RWPE1 (cell line): ENCODE results near the gene ZNF74.
"Not testable (repeated sequence)": the region's sequence is repeated elsewhere in the genome, so short reads cannot be mapped to it uniquely, and the experiment has no call there.

Experiments used
- CTCF ChIA-PET: fragments of 350-600 bp; sonication (Branson Sonifier 250); formaldehyde crosslinking; extraction: SDS; loops from one replicate; lab custom pipeline; 2021; lab: Yijun Ruan, JAX
- POLR2A ChIA-PET: fragments of 400-600 bp; formaldehyde crosslinking; extraction: SDS; loops from one replicate; lab custom pipeline; 2020; ENCODE audit warnings: antibody characterized with exemption; ENCODE audit not compliant: low non-redundant PET; lab: Yijun Ruan, JAX
- DNase-seq: peaks from one replicate; pipeline ENCODE4 v3.0.0; 2012; ENCODE audit warnings: low spot score
- H3K27ac ChIP-seq: fragments of 450-650 bp; 2 replicates; pipeline ENCODE4 v1.5.1; 2017
- CTCF ChIP-seq: fragments of 450-650 bp; conservative IDR thresholded peaks from 2 replicates; pipeline ENCODE4 v1.5.1; 2017; ENCODE audit warnings: low read depth, mild to moderate bottlenecking

ZNF74 gene

GRCh38 chr22:20406686-20407408 is 12.9 kb downstream of the ZNF74 start:
- ChIA-PET POLR2A (no interaction called here), CTCF (no interaction called here)
- no peak overlapping the region for H3K27ac ChIP-seq
- no peak for DNase-seq
- TF ChIP-seq CTCF = no peak

- CTCF ChIA-PET = no interaction called here
- TF ChIP-seq CTCF = no peak
- no peak for DNase-seq
Observed at GRCh38 chr22:20407829-20408228, 13.9 kb downstream of the ZNF74 start.

GRCh38 chr22:20408891-20409290 is 14.9 kb downstream of the ZNF74 start:
- DNase-seq = no peak
- POLR2A ChIA-PET = no interaction called here
- CTCF ChIA-PET = no interaction called here
- TF ChIP-seq CTCF = no peak
- H3K27ac ChIP-seq = no peak overlapping the region

More at GRCh38 chr22:20407829-20408228, 13.9 kb downstream of the ZNF74 start:
- no peak overlapping the region for H3K27ac ChIP-seq
- POLR2A ChIA-PET = no interaction called here

GRCh38 chr22:20409385-20409784 is 15.4 kb downstream of the ZNF74 start:
- POLR2A ChIA-PET, H3K27ac ChIP-seq, CTCF ChIA-PET, DNase-seq: not testable (repeated sequence)

GRCh38 chr22:20412474-20413216 is 18.7 kb downstream of the ZNF74 start:
- ChIA-PET CTCF (interaction anchor here (0.6 kb wide), 1 partner anchor 44 kb away, joined by 4 read pairs; no protein-coding TSS in a partner anchor), POLR2A (no interaction called here)
- DNase-seq = no peak
- H3K27ac ChIP-seq = no peak overlapping the region
- no peak for TF ChIP-seq CTCF

- DNase-seq = no peak
- H3K27ac ChIP-seq = no peak overlapping the region
- TF ChIP-seq CTCF = no peak
- ChIA-PET CTCF (interaction anchor here (0.6 to 0.7 kb wide), 2 partner anchors 43 to 283 kb away, joined by 3 to 4 read pairs; no protein-coding TSS in a partner anchor), POLR2A (no interaction called here)
Observed at GRCh38 chr22:20413217-20414058, 19.5 kb downstream of the ZNF74 start.
